K562 (cell line): Measurements from ENCODE around the gene RNF11. TPM values are rescaled to one million over a fixed set of nuclear protein-coding genes. Genes with fewer than 3 reads are reported as not detected.

Source experiments
- ATF3 ChIP-seq, 2 experiments: fragments of 450-650 bp in 1 of 2; sonication (generic) in 1 of 2; formaldehyde crosslinking in 1 of 2; IDR thresholded peaks in 1 of 2; conservative IDR thresholded peaks in 1 of 2; 2 replicates each; pipeline versions ENCODE4 v1.6.1 to v1.8.1; 2016 to 2023; ENCODE audit warnings: mild to moderate bottlenecking in 2 of 2, moderate library complexity in 2 of 2, inconsistent platforms in 1 of 2, missing genetic modification reagents in 1 of 2
- CAMTA2 ChIP-seq: fragments of 250-450 bp; sonication (Bioruptor Pico); conservative IDR thresholded peaks from 2 replicates; pipeline ENCODE4 v1.5.1; 2022
- CBFA2T3 ChIP-seq: fragments of 450-650 bp; IDR thresholded peaks from 2 replicates; pipeline ENCODE4 v1.6.1; 2017
- CHCHD3 ChIP-seq: fragments of 250-450 bp; sonication (Bioruptor Pico); IDR thresholded peaks from 2 replicates; pipeline ENCODE4 v2.1.2; 2022; ENCODE audit warnings: mild to moderate bottlenecking
- DPF2 ChIP-seq: fragments of 450-650 bp; IDR thresholded peaks from 2 replicates; pipeline ENCODE4 v1.6.1; 2016
- FOSL1 ChIP-seq: fragments of 200-800 bp; sonication (Bioruptor generic); conservative IDR thresholded peaks from 2 replicates; pipeline ENCODE4 v1.6.1; 2016; ENCODE audit warnings: missing genetic modification characterization, missing compliant biosample characterization
- HDAC3 ChIP-seq: fragments of 450-650 bp; IDR thresholded peaks from 2 replicates; pipeline ENCODE4 v1.6.1; 2018; ENCODE audit warnings: borderline replicate concordance, mild to moderate bottlenecking, moderate library complexity; ENCODE audit not compliant: partially characterized antibody
- MTA1 ChIP-seq: fragments of 450-650 bp; IDR thresholded peaks from 2 replicates; pipeline ENCODE4 v1.6.1; 2017; ENCODE audit warnings: borderline replicate concordance
- NFYB ChIP-seq: IDR thresholded peaks from 2 replicates; pipeline ENCODE4 v1.6.1; 2011; ENCODE audit warnings: mild to moderate bottlenecking, moderate library complexity; ENCODE audit not compliant: insufficient read length; ENCODE audit errors: extremely low read depth
- SMARCA4 ChIP-seq: fragments of 450-650 bp; IDR thresholded peaks from 2 replicates; pipeline ENCODE4 v1.6.1; 2016
- SOX6 ChIP-seq: fragments of 450-650 bp; IDR thresholded peaks from 2 replicates; pipeline ENCODE4 v1.6.1; 2014; ENCODE audit warnings: mild to moderate bottlenecking
- TBL1XR1 ChIP-seq, 2 experiments: IDR thresholded peaks; 2 replicates each; pipeline ENCODE4 v1.6.1; 2012; ENCODE audit warnings: improper control_type of control experiment in 2 of 2, low read length in 2 of 2, mild to moderate bottlenecking in 1 of 2
- USF1 ChIP-seq: sonication (generic); formaldehyde crosslinking; IDR thresholded peaks from 2 replicates; pipeline ENCODE4 v1.9.0; 2022; ENCODE audit warnings: mild to moderate bottlenecking, missing genetic modification reagents
- USF2 ChIP-seq: sonication (generic); formaldehyde crosslinking; IDR thresholded peaks from 2 replicates; pipeline ENCODE4 v1.5.0; 2020; ENCODE audit warnings: missing genetic modification reagents
- ZBTB7A ChIP-seq: IDR thresholded peaks from 2 replicates; pipeline ENCODE4 v1.6.1; 2011; ENCODE audit warnings: low read depth, mild to moderate bottlenecking, low read length, moderate library complexity, borderline replicate concordance; ENCODE audit not compliant: control insufficient read depth
- ZKSCAN1 ChIP-seq: fragments of 150-350 bp; IDR thresholded peaks from 2 replicates; pipeline ENCODE4 v1.6.1; 2016; ENCODE audit warnings: low read depth, low read length
- ZNF174 ChIP-seq: fragments of 250-450 bp; sonication (Bioruptor Pico); IDR thresholded peaks from 2 replicates; pipeline ENCODE4 v1.4.0; 2020; ENCODE audit warnings: mild to moderate bottlenecking
- ZNF282 ChIP-seq: sonication (generic); formaldehyde crosslinking; IDR thresholded peaks from 2 replicates; pipeline ENCODE4 v1.8.1; 2023; ENCODE audit warnings: missing genetic modification reagents
- polyA plus RNA-seq, 8 experiments: library from polyadenylated mRNA; depleted of rRNA in 4 of 8; stranded (reverse) in 5 of 8; unstranded in 3 of 8; fragments of >200 nt; fragmentation: Nextera tagmentation in 2 of 8; fragmentation: Illumina TruSeq in 1 of 8; extraction: Ambion mirVana in 2 of 8; extraction: Trizol in 1 of 8; gene quantifications; 2 replicates each; pipeline versions ENCODE4 v1.2.1 to v1.2.3, GENCODE V29; 2011 to 2014; ENCODE audit warnings: inconsistent platforms in 1 of 8, missing spikeins in 1 of 8
- total RNA-seq, 7 experiments: library from RNA; depleted of rRNA in 6 of 7; stranded (reverse); fragments of >200 nt in 6 of 7; fragmentation: Illumina TruSeq in 2 of 7; extraction: Trizol in 2 of 7; gene quantifications; 2 replicates each; pipeline versions ENCODE4 v1.2.1 to v1.2.3, GENCODE V29; 2011 to 2021; ENCODE audit warnings: low replicate concordance in 1 of 7

Gene RNF11
- total and polyA plus RNA-seq, 9 of the 15 experiments (the other 6 are each of a cell fraction or from before 2014, with no cell fraction given), result 5.7 to 34.3 (median 23.1) TPM

GRCh38 chr1:51222136-51222787, 13.8 kb upstream of the RNF11 start (continued):
- TF ChIP-seq USF2 (peak; percentile 50; the same call in 1 of the 2 replicates), NFYB (peak; percentile 18), DPF2 (0 out of 2 replicates have a peak, but pooled peaks have one; percentile 30), ZKSCAN1 (no peak), TBL1XR1 (IDR thresholded peaks at IDR 0.05; ENCODE audit: low read length in 2 of 2) (0 out of 4 replicates have a peak, but pooled peaks of 1 of the 2 experiments have one; percentile 38), HDAC3 (peak; percentile 31), ATF3 (IDR thresholded peaks at IDR 0.05) (peak; percentile 31; the same call in 1 of the 2 replicates), ATF3 (CRISPR knock-in tag; conservative IDR thresholded peaks at IDR 0.05) (no peak), MTA1 (peak; percentile 50; the same call in 1 of the 2 replicates), FOSL1 (tag) (peak; percentile 69), CBFA2T3 (peak; percentile 76), ZNF282 (CRISPR knock-in tag) (no peak), CHCHD3 (no peak), CAMTA2 (CRISPR knock-in tag) (no peak), SOX6 (peak; percentile 54; the same call in 1 of the 2 replicates), ZNF174 (no peak), ZBTB7A (no peak), SMARCA4 (0 out of 2 replicates have a peak, but pooled peaks have one; percentile 20), USF1 (peak; percentile 82)
